Bronchial epithelial cell (primary cell): ENCODE measurements around the gene EIF4G1. TPM values are rescaled to one million over a fixed set of nuclear protein-coding genes. Genes with fewer than 3 reads are reported as not detected.
A peak's percentile ranks its signal among the peaks of the same experiment; 100 is the strongest.

ENCODE experiments used
- DNase-seq: peaks from one replicate; pipeline ENCODE4 v3.0.0-alpha.2; 2010; ENCODE audit warnings: low read depth
- FAIRE-seq: peaks from 2 replicates; lab custom pipeline; 2011; peaks lifted over from hg19 to GRCh38; lab: Jason Lieb, UNC
- H3K27me3 ChIP-seq: 2 replicates; pipeline ENCODE4 v1.5.1; 2011; ENCODE audit warnings: low read length; ENCODE audit not compliant: control insufficient read depth, insufficient read depth
- H3K36me3 ChIP-seq: 2 replicates; pipeline ENCODE4 v1.5.1; 2011; ENCODE audit warnings: low read length; ENCODE audit not compliant: control insufficient read depth, insufficient read depth
- H3K4me3 ChIP-seq: 2 replicates; pipeline ENCODE4 v1.5.1; 2011; ENCODE audit warnings: mild to moderate bottlenecking, low read depth, low read length, control low read depth
- total RNA-seq: library from RNA; depleted of rRNA; stranded (reverse); fragments of >200 nt; gene quantifications from 2 replicates; pipeline ENCODE4 v1.2.1, GENCODE V29; 2014
- TF ChIP-seq, protein P1 (sequence below): IDR thresholded peaks from 2 replicates; pipeline ENCODE4 v1.5.1; 2011; ENCODE audit warnings: mild to moderate bottlenecking, moderate library complexity, low read length, control low read depth, inconsistent platforms; ENCODE audit not compliant: insufficient read depth, severe bottlenecking

Gene EIF4G1
- total RNA-seq, 1 donor from 2014 or later, result 244 TPM

DNA sequence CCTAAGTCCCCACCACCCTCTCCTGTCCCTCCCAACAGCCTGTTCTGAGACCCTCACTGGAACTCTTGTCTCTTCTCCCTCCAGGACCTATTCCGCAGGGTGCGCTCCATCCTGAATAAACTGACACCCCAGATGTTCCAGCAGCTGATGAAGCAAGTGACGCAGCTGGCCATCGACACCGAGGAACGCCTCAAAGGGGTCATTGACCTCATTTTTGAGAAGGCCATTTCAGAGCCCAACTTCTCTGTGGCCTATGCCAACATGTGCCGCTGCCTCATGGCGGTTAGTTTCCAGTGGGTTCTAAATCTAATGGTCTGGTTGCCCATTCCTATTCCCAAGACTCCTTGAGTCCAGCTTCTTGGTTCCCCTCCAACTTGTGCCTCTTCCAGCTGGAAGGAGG lies 9.3 kb downstream of the EIF4G1 start:
- no peaks in the 10 kb centered on the region for H3K27me3 ChIP-seq
- DNase-seq, result no peak
- no peak overlapping the region for H3K4me3 ChIP-seq
- no peak for FAIRE-seq
- H3K36me3 ChIP-seq, result peaks cover 74% of the 10 kb centered on the region
- TF ChIP-seq, protein P1, sequence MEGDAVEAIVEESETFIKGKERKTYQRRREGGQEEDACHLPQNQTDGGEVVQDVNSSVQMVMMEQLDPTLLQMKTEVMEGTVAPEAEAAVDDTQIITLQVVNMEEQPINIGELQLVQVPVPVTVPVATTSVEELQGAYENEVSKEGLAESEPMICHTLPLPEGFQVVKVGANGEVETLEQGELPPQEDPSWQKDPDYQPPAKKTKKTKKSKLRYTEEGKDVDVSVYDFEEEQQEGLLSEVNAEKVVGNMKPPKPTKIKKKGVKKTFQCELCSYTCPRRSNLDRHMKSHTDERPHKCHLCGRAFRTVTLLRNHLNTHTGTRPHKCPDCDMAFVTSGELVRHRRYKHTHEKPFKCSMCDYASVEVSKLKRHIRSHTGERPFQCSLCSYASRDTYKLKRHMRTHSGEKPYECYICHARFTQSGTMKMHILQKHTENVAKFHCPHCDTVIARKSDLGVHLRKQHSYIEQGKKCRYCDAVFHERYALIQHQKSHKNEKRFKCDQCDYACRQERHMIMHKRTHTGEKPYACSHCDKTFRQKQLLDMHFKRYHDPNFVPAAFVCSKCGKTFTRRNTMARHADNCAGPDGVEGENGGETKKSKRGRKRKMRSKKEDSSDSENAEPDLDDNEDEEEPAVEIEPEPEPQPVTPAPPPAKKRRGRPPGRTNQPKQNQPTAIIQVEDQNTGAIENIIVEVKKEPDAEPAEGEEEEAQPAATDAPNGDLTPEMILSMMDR, result no peak

DNA sequence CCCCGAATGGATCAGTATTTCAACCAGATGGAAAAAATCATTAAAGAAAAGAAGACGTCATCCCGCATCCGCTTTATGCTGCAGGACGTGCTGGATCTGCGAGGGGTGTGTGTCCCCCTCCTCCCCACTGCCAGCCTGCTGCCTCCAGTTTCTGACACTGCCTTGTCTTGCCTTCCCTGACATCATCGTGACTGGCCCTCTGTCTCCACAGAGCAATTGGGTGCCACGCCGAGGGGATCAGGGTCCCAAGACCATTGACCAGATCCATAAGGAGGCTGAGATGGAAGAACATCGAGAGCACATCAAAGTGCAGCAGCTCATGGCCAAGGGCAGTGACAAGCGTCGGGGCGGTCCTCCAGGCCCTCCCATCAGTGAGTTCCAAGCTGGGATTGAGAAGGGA lies 10.9 kb downstream of the EIF4G1 start:
- FAIRE-seq (no peak), DNase-seq (no peak)
- Histone ChIP-seq H3K4me3 (no peak overlapping the region), H3K27me3 (no peaks in the 10 kb centered on the region), H3K36me3 (peaks cover 79% of the 10 kb centered on the region)
- TF ChIP-seq, protein P1, result no peak

DNA sequence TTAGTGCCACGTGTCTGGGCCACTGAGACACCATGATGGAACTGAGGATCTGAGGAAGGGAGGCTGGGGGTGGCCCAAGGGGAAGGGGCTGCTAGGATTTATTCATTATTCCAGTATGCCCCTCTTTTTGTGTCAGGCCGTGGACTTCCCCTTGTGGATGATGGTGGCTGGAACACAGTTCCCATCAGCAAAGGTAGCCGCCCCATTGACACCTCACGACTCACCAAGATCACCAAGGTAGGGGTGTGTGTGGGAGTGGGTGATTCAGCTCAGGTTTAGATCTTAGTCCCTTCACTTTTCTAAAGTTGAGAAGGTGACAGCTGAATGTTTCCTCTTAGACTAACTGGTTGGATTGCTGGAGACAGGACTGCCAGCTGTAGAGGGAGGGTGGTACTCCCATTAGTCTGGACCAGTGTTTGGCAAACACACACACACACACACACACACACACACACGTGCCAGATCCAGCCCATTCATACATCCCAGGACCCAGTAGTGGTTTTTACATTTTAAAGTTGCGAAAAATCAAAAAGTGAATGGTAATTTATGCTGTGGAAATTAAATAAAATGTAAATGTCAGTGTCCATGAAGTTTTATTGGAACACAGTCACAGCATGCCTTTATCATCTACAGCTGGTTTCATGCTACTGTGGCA lies 11.4 kb downstream of the EIF4G1 start:
- Histone ChIP-seq H3K27me3 (no peaks in the 10 kb centered on the region), H3K4me3 (no peak overlapping the region), H3K36me3 (peaks cover 73% of the 10 kb centered on the region)
- TF ChIP-seq, protein P1, result no peak
- FAIRE-seq (no peak), DNase-seq (peak; percentile 67)

DNA sequence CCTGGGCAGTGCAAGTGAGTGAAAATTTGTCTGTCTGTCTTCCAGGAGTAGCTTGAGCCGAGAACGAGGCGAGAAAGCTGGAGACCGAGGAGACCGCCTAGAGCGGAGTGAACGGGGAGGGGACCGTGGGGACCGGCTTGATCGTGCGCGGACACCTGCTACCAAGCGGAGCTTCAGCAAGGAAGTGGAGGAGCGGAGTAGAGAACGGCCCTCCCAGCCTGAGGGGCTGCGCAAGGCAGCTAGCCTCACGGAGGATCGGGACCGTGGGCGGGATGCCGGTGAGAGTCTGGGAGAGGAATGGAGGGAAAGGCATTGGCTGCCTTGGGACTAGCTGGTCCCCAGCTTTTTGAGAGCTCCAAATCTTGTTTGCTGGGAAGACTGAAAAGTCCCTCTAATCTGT lies 12.8 kb downstream of the EIF4G1 start:
- no peaks in the 10 kb centered on the region for H3K27me3 ChIP-seq
- no peak for DNase-seq
- TF ChIP-seq, protein P1, result no peak
- no peak overlapping the region for H3K4me3 ChIP-seq
- no peak for FAIRE-seq
- peaks cover 68% of the 10 kb centered on the region for H3K36me3 ChIP-seq

DNA sequence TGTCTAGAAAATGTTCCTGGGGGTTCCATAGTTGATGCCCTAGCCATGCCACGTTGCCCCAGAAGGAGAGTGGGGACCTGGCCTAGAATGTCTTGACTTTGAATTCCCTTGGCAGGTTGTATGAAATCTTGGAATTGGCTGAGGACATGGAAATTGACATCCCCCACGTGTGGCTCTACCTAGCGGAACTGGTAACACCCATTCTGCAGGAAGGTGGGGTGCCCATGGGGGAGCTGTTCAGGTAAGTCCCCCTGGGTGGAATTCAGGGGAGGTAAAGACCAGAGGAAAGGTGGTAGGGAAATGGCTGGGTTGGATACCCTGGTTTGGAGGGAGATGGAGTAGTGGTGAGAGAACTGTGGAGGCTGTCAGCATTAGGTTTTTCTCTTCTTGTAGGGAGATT lies 14.1 kb downstream of the EIF4G1 start:
- Histone ChIP-seq H3K4me3 (no peak overlapping the region), H3K36me3 (peaks cover 63% of the 10 kb centered on the region), H3K27me3 (no peaks in the 10 kb centered on the region)
- no peak for FAIRE-seq
- no peak for DNase-seq
- TF ChIP-seq, protein P1, result no peak
